Right lobe of liver (tissue), 6 donors: ENCODE measurements around the gene RSPH6A. TPM values are rescaled to one million over a fixed set of nuclear protein-coding genes. Genes with fewer than 3 reads are reported as not detected.
A peak's percentile ranks its signal among the peaks of the same experiment; 100 is the strongest.

Source experiments
- ATAC-seq, 4 donors: fragments of 200-7000 bp; cut with Tn5 transposase; one replicate each; pipeline ENCODE4 v1.9.1; 2020; ENCODE audit warnings: mild to moderate bottlenecking in 4 of 4, moderate library complexity in 4 of 4
- DNase-seq, 3 donors: peaks; one replicate each; pipeline ENCODE4 v3.0.0-alpha.2; 2020
- H3K27ac ChIP-seq, 3 donors: fragments of 200-600 bp; one replicate each; pipeline ENCODE4 v1.8.0; 2022
- H3K27me3 ChIP-seq, 2 donors: fragments of 200-600 bp; one replicate each; pipeline ENCODE4 v1.8.0; 2022
- H3K36me3 ChIP-seq, 4 donors: fragments of 200-600 bp; sonication (generic) in 1 of 4; one replicate each; pipeline versions ENCODE4 v1.5.1 to v1.8.0; 2017 to 2022; ENCODE audit warnings: control low read depth in 1 of 4
- H3K4me1 ChIP-seq, 4 donors: fragments of 200-600 bp; sonication (generic) in 1 of 4; one replicate each; pipeline versions ENCODE4 v1.5.1 to v1.8.0; 2017 to 2022; ENCODE audit warnings: control low read depth in 1 of 4
- H3K4me3 ChIP-seq, 3 donors: fragments of 200-600 bp; one replicate each; pipeline ENCODE4 v1.8.0; 2022
- H3K9me3 ChIP-seq, 4 donors: fragments of 200-600 bp; sonication (generic) in 1 of 4; one replicate each; pipeline versions ENCODE4 v1.5.1 to v1.8.0; 2017 to 2022; ENCODE audit warnings: control low read depth in 1 of 4
- CTCF ChIP-seq, 4 donors: fragments of 200-600 bp in 3 of 4; fragments of 450-650 bp in 1 of 4; IDR thresholded peaks; one replicate each; pipeline versions ENCODE4 v1.5.1 to v1.8.0; 2016 to 2022; ENCODE audit warnings: antibody characterized with exemption in 4 of 4, mild to moderate bottlenecking in 2 of 4
- POLR2A ChIP-seq: fragments of 450-650 bp; IDR thresholded peaks from one replicate; pipeline ENCODE4 v1.6.1; 2017; ENCODE audit warnings: antibody characterized with exemption, mild to moderate bottlenecking
- WGBS: methylation state at CpG from one replicate; pipeline ENCODE4 v1.1.6; 2018; ENCODE audit warnings: low coverage, low lambda C conversion rate; ENCODE audit not compliant: insufficient coverage; ENCODE audit errors: missing lambda C conversion rate; 5-methylcytosine and 5-hydroxymethylcytosine counted together
- intact Hi-C, 2 donors: fragments of 100-400 bp; cut with DNase I; formaldehyde crosslinking; loops; one replicate each; pipeline versions ENCODE4 v1.11.2 to v1.14.1; 2022
- total RNA-seq, 6 experiments: library from RNA; depleted of rRNA in 2 of 6; stranded (reverse); fragments of >200 nt in 2 of 6; fragmentation: NEBNext Ultra II Directional in 3 of 6; extraction: Animal tissue kit (Norgen Biotek cat#: 25700) in 3 of 6; gene quantifications; one replicate each; pipeline versions ENCODE4 v1.1.0 to v1.2.4, GENCODE V29; 2016 to 2023
- donor health status: DM: no; HTN: yes; CAD: no.
- donor health status: DM: no; HTN: no; CAD: no.
- donor health status: DM: no; HTN: no; CAD: no.
- donor health status: DM: no; HTN: yes; CAD: no.
- donor health status: DM: no; HTN: yes; CAD: no.

The RSPH6A gene
- total RNA-seq, 6 experiments from 2014 or later: not detected

DNA sequence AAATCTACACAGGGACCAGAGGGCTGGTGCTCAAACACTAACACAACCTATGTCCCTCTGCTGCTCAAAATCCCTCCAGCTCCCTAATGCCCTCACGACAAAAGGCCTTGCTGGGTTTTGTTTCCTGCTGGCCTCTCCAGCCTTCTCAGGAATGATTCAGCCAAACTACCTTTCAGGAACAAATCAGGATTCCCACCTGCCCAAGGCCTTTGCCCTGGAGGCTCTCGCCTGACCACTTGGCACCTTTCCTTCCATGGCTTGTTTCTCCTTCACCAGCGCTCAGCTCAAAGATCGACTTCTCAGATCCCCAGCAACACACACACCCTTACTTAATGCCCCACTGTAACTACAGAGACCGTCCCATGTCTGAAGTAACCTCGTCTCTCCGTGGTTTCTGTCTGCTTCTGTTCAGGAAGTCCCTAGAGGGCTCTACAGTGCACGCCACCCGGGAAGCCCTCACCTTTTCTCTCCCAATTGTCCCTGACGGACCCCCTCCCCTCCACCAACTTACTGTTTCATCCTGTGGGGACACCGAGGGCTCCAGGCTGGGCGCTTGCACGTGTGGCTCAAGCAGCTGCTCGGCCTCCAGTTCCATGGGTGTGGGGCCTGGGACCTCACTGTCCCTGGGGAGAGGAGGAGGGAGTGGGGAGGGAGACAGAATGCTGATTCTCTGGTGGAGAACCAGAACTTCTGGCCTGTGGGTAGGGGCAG, 42.8 kb downstream of the RSPH6A start:
- 48% methylated on average over 10 of the region's 14 CpGs for WGBS

DNA sequence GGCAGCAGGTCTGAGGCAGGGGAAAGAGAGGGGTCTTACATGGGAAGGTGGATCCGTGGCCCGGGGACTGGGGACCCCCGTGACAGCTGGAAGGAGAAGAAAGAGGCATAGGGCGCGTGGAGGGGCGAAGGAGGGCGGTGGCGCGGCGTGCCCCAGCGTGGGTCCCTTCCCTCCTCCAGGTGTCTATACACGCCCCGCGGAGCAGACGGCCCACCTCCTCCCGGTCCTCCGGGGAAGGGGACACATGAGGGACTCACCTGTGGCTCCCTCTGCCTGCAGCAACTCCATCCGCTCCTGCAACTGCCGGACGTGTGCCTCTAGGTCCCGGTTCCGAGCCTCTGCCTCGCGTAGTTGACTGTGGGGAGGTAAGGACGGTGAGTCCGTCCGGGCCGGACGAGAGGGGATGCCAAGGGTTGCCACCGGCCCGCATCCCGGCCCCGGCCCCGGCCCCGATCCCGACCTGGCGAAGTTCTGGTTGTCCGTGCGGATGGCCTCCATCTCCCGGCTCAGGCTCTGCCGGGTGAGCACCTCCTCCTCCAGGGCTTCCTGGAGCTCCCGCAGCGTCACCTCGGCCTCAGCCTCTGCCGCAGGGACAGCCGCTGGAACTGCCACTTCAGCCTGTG, 43.7 kb downstream of the RSPH6A start:
- H3K9me3 ChIP-seq: no peaks in the 10 kb centered on the region
- H3K27me3 ChIP-seq: no peaks in the 10 kb centered on the region
- ATAC-seq (no peak), DNase-seq (peak in 2 of 3 donors; percentile 46 to 68)
- 58% methylated on average over 6 of the region's 46 CpGs for WGBS
- peak overlapping the region in 1 of 3 donors; percentile 72 for H3K27ac ChIP-seq
- intact Hi-C loops: no loop called here
- TF ChIP-seq CTCF (IDR thresholded peaks at IDR 0.05): no peak
- TF ChIP-seq POLR2A: no peak
- peak overlapping the region; percentile 33 to 91 (median 76) for H3K4me3 ChIP-seq
- H3K4me1 ChIP-seq: peaks cover 0 to 17% (median 7%) of the 10 kb centered on the region in 4 donors
- H3K36me3 ChIP-seq: no peaks in the 10 kb centered on the region

More for the DNA sequence above, 42.8 kb downstream of the RSPH6A start:
- H3K36me3 ChIP-seq: peaks cover 0 to 2% (median 0%) of the 10 kb centered on the region in 4 donors
- H3K9me3 ChIP-seq: no peaks in the 10 kb centered on the region
- intact Hi-C loops: no loop called here
- no peaks in the 10 kb centered on the region for H3K27me3 ChIP-seq
- no peak overlapping the region for H3K4me3 ChIP-seq
- ATAC-seq (no peak), DNase-seq (no peak)
- TF ChIP-seq POLR2A: no peak
- no peak for TF ChIP-seq CTCF (IDR thresholded peaks at IDR 0.05)
- peaks cover 0 to 15% (median 6%) of the 10 kb centered on the region in 4 donors for H3K4me1 ChIP-seq
- peak overlapping the region in 1 of 3 donors; percentile 8 for H3K27ac ChIP-seq

DNA sequence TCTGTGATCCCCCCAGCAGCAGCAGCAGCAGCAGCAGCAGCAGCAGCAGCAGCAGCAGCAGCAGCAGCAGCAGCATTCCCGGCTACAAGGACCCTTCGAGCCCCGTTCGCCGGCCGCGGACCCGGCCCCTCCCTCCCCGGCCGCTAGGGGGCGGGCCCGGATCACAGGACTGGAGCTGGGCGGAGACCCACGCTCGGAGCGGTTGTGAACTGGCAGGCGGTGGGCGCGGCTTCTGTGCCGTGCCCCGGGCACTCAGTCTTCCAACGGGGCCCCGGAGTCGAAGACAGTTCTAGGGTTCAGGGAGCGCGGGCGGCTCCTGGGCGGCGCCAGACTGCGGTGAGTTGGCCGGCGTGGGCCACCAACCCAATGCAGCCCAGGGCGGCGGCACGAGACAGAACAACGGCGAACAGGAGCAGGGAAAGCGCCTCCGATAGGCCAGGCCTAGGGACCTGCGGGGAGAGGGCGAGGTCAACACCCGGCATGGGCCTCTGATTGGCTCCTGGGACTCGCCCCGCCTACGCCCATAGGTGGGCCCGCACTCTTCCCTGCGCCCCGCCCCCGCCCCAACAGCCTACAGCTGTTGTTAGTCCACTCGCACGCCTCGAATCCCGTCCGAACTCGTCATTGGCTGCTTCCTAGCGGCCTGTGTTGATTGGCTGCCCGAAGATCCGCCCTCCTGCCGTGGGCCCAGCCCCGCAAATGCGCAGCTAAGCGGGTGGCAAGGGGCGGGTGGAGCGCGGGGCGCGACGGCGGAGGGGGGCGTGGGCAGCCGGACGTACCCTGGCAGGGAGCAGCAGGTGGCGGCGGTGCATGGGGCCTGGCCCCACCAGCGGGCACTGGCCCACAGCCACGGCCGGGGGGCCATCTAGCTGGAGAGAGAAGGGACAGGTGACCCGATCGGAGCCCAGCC, 44.7 kb downstream of the RSPH6A start:
- TF ChIP-seq POLR2A (peak; percentile 57), CTCF (IDR thresholded peaks at IDR 0.05) (peak; percentile 87 to 98 (median 95))
- intact Hi-C loops: no loop called here
- Histone ChIP-seq H3K27ac (peak overlapping the region; percentile 72 to 93 (median 92)), H3K4me1 (peaks cover 0 to 20% (median 7%) of the 10 kb centered on the region in 4 donors), H3K9me3 (no peaks in the 10 kb centered on the region), H3K36me3 (no peaks in the 10 kb centered on the region), H3K4me3 (peak overlapping the region; percentile 38 to 91 (median 76)), H3K27me3 (no peaks in the 10 kb centered on the region)
- 4% methylated on average over 8 of the region's 79 CpGs for WGBS
- DNase-seq (peak; percentile 97 to 99 (median 98)), ATAC-seq (peak; percentile 68 to 85 (median 76))

- Histone ChIP-seq H3K27me3 (no peaks in the 10 kb centered on the region), H3K9me3 (no peaks in the 10 kb centered on the region), H3K4me1 (peaks cover 0 to 20% (median 7%) of the 10 kb centered on the region in 4 donors), H3K27ac (peak overlapping the region; percentile 72 to 93 (median 92)), H3K36me3 (no peaks in the 10 kb centered on the region), H3K4me3 (peak overlapping the region; percentile 38 to 91 (median 76))
- no peak for TF ChIP-seq POLR2A
- TF ChIP-seq CTCF (IDR thresholded peaks at IDR 0.05): no peak
- peak in 3 of 4 donors; percentile 0 to 8 (median 1) for ATAC-seq
- WGBS: 0% methylated on average over 11 of the region's 28 CpGs
- DNase-seq: peak; percentile 64 to 73 (median 71)
- intact Hi-C loops: no loop called here
Measured at GRCh38 chr19:45769821-45770191, 45.3 kb downstream of the RSPH6A start.
